SK-N-SH (cell line): ENCODE data around the gene ERCC5. TPM values are rescaled to one million over a fixed set of nuclear protein-coding genes. Genes with fewer than 3 reads are reported as not detected.
A peak's percentile ranks its signal among the peaks of the same experiment; 100 is the strongest.

Experiments used
- CTCF ChIA-PET: fragments of 300-600, 350-600 bp; formaldehyde crosslinking; extraction: SDS; loops from one replicate; lab custom pipeline; 2021; lab: Yijun Ruan, JAX
- POLR2A ChIA-PET: fragments of 350-600 bp; sonication (Branson Sonifier 250); formaldehyde crosslinking; extraction: SDS; loops from one replicate; lab custom pipeline; 2020; ENCODE audit warnings: antibody characterized with exemption, inconsistent platforms; lab: Yijun Ruan, JAX
- DNase-seq: peaks from one replicate; pipeline ENCODE4 v3.0.0; 2012
- H2AFZ ChIP-seq: fragments of 200-600 bp; sonication (generic); 2 replicates; pipeline ENCODE4 v1.8.1; 2016; ENCODE audit warnings: antibody characterized with exemption, mild to moderate bottlenecking, low read depth
- H3F3A ChIP-seq: fragments of 200-600 bp; sonication (generic); replicated peaks from 2 replicates; pipeline ENCODE3; 2016; ENCODE audit warnings: antibody characterized with exemption, mild to moderate bottlenecking; ENCODE audit not compliant: insufficient read depth
- H3K27ac ChIP-seq, 2 experiments: fragments of 200-500 bp in 1 of 2; fragments of 200-600 bp in 1 of 2; sonication (Bioruptor generic) in 1 of 2; sonication (generic), shearing (Covaris generic) in 1 of 2; 2 replicates each; pipeline versions ENCODE4 v1.5.1 to v1.6.1; 2014 to 2016; ENCODE audit warnings: low read depth in 2 of 2, inconsistent platforms in 1 of 2, low read length in 1 of 2, mild to moderate bottlenecking in 1 of 2, mixed read lengths in 1 of 2
- H3K27me3 ChIP-seq: fragments of 200-600 bp; sonication (generic), shearing (Covaris generic); 2 replicates; pipeline ENCODE4 v1.6.1; 2016; ENCODE audit warnings: mixed run types; ENCODE audit not compliant: insufficient read depth
- H3K36me3 ChIP-seq, 2 experiments: fragments of 200-500 bp in 1 of 2; fragments of 200-600 bp in 1 of 2; sonication (Bioruptor generic) in 1 of 2; sonication (generic) in 1 of 2; replicated peaks in 1 of 2; 2 replicates each; pipeline versions ENCODE3 to v1.5.1; 2014 to 2016; ENCODE audit warnings: low read length in 1 of 2, mild to moderate bottlenecking in 1 of 2; ENCODE audit not compliant: insufficient read depth in 2 of 2, control insufficient read depth in 1 of 2
- H3K4me1 ChIP-seq, 2 experiments: fragments of 200-500 bp in 1 of 2; fragments of 200-600 bp in 1 of 2; sonication (Bioruptor generic) in 1 of 2; sonication (generic), shearing (Covaris generic) in 1 of 2; 2 replicates each; pipeline versions ENCODE4 v1.5.1 to v1.6.1; 2014 to 2016; ENCODE audit warnings: low read depth in 1 of 2, low read length in 1 of 2, mixed run types in 1 of 2; ENCODE audit not compliant: insufficient read depth in 2 of 2, control insufficient read depth in 1 of 2
- H3K4me2 ChIP-seq: fragments of 200-600 bp; sonication (generic), shearing (Covaris generic); 2 replicates; pipeline ENCODE4 v1.6.1; 2017; ENCODE audit warnings: mixed run types
- H3K4me3 ChIP-seq, 2 experiments: fragments of 200-500 bp in 1 of 2; fragments of 200-600 bp in 1 of 2; sonication (Bioruptor generic) in 1 of 2; sonication (generic), shearing (Covaris generic) in 1 of 2; 2 replicates each; pipeline versions ENCODE4 v1.5.1 to v1.8.1; 2014 to 2016; ENCODE audit warnings: low read depth in 2 of 2, inconsistent platforms in 1 of 2, low read length in 1 of 2, mild to moderate bottlenecking in 1 of 2, mixed read lengths in 1 of 2, moderate library complexity in 1 of 2
- H3K79me2 ChIP-seq: fragments of 200-600 bp; sonication (generic); 2 replicates; pipeline ENCODE4 v1.8.1; 2017; ENCODE audit warnings: mild to moderate bottlenecking; ENCODE audit not compliant: insufficient read depth
- H3K9ac ChIP-seq: fragments of 200-600 bp; sonication (generic); 2 replicates; pipeline ENCODE4 v1.6.1; 2017; ENCODE audit warnings: mixed run types
- H3K9me2 ChIP-seq: fragments of 200-600 bp; sonication (generic); 2 replicates; pipeline ENCODE4 v1.6.1; 2017; ENCODE audit warnings: mixed run types
- H3K9me3 ChIP-seq: fragments of 200-600 bp; sonication (generic); 2 replicates; pipeline ENCODE4 v1.6.1; 2017; ENCODE audit warnings: mixed run types, mild to moderate bottlenecking, moderate library complexity
- H4K20me1 ChIP-seq: fragments of 200-600 bp; sonication (generic); 2 replicates; pipeline ENCODE4 v1.6.1; 2017; ENCODE audit warnings: mild to moderate bottlenecking, mixed run types; ENCODE audit not compliant: insufficient read depth
- EP300 ChIP-seq, 2 experiments: IDR thresholded peaks; 2 replicates each; pipeline versions ENCODE4 v1.4.0 to v1.6.1; 2012; ENCODE audit warnings: borderline replicate concordance in 1 of 2, low read depth in 1 of 2, low read length in 1 of 2
- EZH2phosphoT487 ChIP-seq: fragments of 200-600 bp; sonication (generic); IDR thresholded peaks from 2 replicates; pipeline ENCODE4 v1.6.1; 2017; ENCODE audit warnings: low read depth, mixed run types, mild to moderate bottlenecking, antibody characterized with exemption, moderate library complexity, borderline replicate concordance
- FOSL2 ChIP-seq: IDR thresholded peaks from 2 replicates; pipeline ENCODE4 v1.4.0; 2012; ENCODE audit warnings: low read depth, mild to moderate bottlenecking, moderate library complexity, borderline replicate concordance
- FOXJ3 ChIP-seq: sonication (generic); formaldehyde crosslinking; IDR thresholded peaks from 2 replicates; pipeline ENCODE4 v1.5.1; 2020; ENCODE audit warnings: mild to moderate bottlenecking, missing genetic modification reagents
- FOXM1 ChIP-seq: IDR thresholded peaks from 2 replicates; pipeline ENCODE4 v1.4.0; 2012; ENCODE audit warnings: low read depth, mild to moderate bottlenecking
- GABPA ChIP-seq: IDR thresholded peaks from 2 replicates; pipeline ENCODE4 v1.4.0; 2012; ENCODE audit warnings: low read depth, mild to moderate bottlenecking
- GATA2 ChIP-seq: sonication (generic); formaldehyde crosslinking; IDR thresholded peaks from 2 replicates; pipeline ENCODE4 v1.5.0; 2020; ENCODE audit warnings: mild to moderate bottlenecking, missing genetic modification reagents
- JUND ChIP-seq: IDR thresholded peaks from 2 replicates; pipeline ENCODE4 v1.4.0; 2012
- MEF2A ChIP-seq: IDR thresholded peaks from 2 replicates; pipeline ENCODE4 v1.4.0; 2012; ENCODE audit warnings: low read depth, borderline replicate concordance
- MXI1 ChIP-seq: IDR thresholded peaks from 2 replicates; pipeline ENCODE4 v1.6.1; 2012; ENCODE audit warnings: mild to moderate bottlenecking, low read depth, low read length, improper control_type of control experiment
- NFIC ChIP-seq: IDR thresholded peaks from 2 replicates; pipeline ENCODE4 v1.4.0; 2012; ENCODE audit warnings: borderline replicate concordance
- NRF1 ChIP-seq: IDR thresholded peaks from 2 replicates; pipeline ENCODE4 v1.6.1; 2012; ENCODE audit warnings: low read depth, mild to moderate bottlenecking, low read length
- POLR2AphosphoS5 ChIP-seq: IDR thresholded peaks from 2 replicates; pipeline ENCODE4 v1.6.1; 2012; ENCODE audit warnings: low read depth, low read length
- RAD21 ChIP-seq: IDR thresholded peaks from 2 replicates; pipeline ENCODE4 v1.6.1; 2012; ENCODE audit warnings: mild to moderate bottlenecking, low read length
- RFX5 ChIP-seq: IDR thresholded peaks from 2 replicates; pipeline ENCODE4 v1.6.1; 2012; ENCODE audit warnings: mild to moderate bottlenecking, improper control_type of control experiment, low read length
- RXRA ChIP-seq: IDR thresholded peaks from 2 replicates; pipeline ENCODE4 v1.4.0; 2012; ENCODE audit warnings: low read depth, mild to moderate bottlenecking, borderline replicate concordance
- SIN3A ChIP-seq: IDR thresholded peaks from 2 replicates; pipeline ENCODE4 v1.6.1; 2012; ENCODE audit warnings: low read depth, mild to moderate bottlenecking, low read length, moderate library complexity, borderline replicate concordance
- SMC3 ChIP-seq: IDR thresholded peaks from 2 replicates; pipeline ENCODE4 v1.6.1; 2012; ENCODE audit warnings: low read depth, low read length, improper control_type of control experiment
- TAF1 ChIP-seq: IDR thresholded peaks from 2 replicates; pipeline ENCODE4 v1.6.1; 2012; ENCODE audit warnings: low read depth, mild to moderate bottlenecking, low read length, moderate library complexity, borderline replicate concordance
- TCF12 ChIP-seq: IDR thresholded peaks from 2 replicates; pipeline ENCODE4 v1.4.0; 2012
- TEAD4 ChIP-seq: IDR thresholded peaks from 2 replicates; pipeline ENCODE4 v1.4.0; 2012; ENCODE audit warnings: mild to moderate bottlenecking, borderline replicate concordance; ENCODE audit not compliant: insufficient read depth
- WGBS: methylation state at CpG from one replicate; pipeline ENCODE4 v1.1.6; 2017; ENCODE audit warnings: low lambda C conversion rate; 5-methylcytosine and 5-hydroxymethylcytosine counted together
- polyA plus RNA-seq, 3 experiments: library from polyadenylated mRNA; depleted of rRNA; stranded (reverse); fragments of >200 nt; gene quantifications; 2 replicates each; pipeline ENCODE4 v1.2.3, GENCODE V29; 2012
- TF ChIP-seq, protein P1 (sequence below): fragments of 200-600 bp; sonication (generic); IDR thresholded peaks from 2 replicates; pipeline ENCODE4 v1.6.1; 2017; ENCODE audit warnings: antibody characterized with exemption, mild to moderate bottlenecking, moderate library complexity
- TF ChIP-seq, protein P2 (sequence below): fragments of 150-350 bp; IDR thresholded peaks from 2 replicates; pipeline ENCODE4 v1.6.1; 2016; ENCODE audit warnings: mild to moderate bottlenecking, low read depth, low read length
- TF ChIP-seq, protein P3 (sequence below): IDR thresholded peaks from 2 replicates; pipeline ENCODE4; 2012
- TF ChIP-seq, protein P4 (sequence below): IDR thresholded peaks from 2 replicates; pipeline ENCODE4 v1.4.0; 2012; ENCODE audit warnings: low read depth, borderline replicate concordance
- TF ChIP-seq, protein P5 (sequence below): fragments of 150-350 bp; IDR thresholded peaks from 2 replicates; pipeline ENCODE4 v1.6.1; 2017; ENCODE audit warnings: antibody characterized with exemption, low read length, low read depth, borderline replicate concordance

ERCC5 gene
- polyA plus RNA-seq, 1 of the 3 experiments (the other 2 are of a cell fraction), result 14.1 TPM

DNA sequence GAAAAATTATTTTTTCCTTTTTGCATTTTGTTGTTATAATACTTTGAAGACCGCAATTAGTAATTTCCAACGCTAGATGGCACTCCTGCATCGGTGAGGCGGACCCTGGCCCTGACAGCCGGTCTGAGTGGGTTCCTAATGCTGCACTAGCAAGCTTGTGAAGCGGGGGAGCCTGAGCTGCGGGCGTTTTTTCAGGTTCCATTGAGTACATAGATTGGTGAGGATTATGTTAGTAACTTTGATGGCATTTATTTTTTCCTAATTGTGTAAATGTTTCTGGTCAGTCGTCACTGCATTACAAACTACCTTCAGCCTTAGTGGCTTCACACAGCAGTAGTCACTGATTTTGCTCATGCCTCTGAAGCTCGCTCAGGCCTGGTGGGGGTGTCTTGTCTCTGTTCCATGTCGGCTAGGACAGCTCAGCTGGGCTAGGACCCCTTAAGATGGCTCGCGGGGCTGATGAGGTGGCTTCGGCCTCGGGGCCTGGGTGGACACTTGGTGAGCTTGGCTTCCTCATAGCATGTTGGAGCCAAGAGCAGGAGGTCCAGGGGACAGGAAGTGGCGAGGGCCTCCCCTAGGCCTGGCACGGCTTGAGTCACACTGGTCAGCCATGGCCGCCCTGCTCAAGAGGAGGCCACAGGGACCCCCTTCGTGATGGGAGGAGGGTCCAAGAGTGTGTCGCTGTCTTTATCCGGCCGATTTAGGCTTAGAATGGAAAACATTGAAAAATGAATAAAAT lies 25.0 kb downstream of the ERCC5 start:
- no peaks in the 10 kb centered on the region for H3F3A ChIP-seq
- H3K79me2 ChIP-seq, result peaks cover 3% of the 10 kb centered on the region; the same call in 1 of the 2 replicates
- no peak overlapping the region for H3K27ac ChIP-seq
- DNase-seq, result peak; percentile 79
- no peaks in the 10 kb centered on the region for H3K9me3 ChIP-seq
- H3K9ac ChIP-seq, result no peak overlapping the region
- no peak overlapping the region; a peak in 1 of 4 replicates for H3K4me3 ChIP-seq
- TF ChIP-seq, protein P1, sequence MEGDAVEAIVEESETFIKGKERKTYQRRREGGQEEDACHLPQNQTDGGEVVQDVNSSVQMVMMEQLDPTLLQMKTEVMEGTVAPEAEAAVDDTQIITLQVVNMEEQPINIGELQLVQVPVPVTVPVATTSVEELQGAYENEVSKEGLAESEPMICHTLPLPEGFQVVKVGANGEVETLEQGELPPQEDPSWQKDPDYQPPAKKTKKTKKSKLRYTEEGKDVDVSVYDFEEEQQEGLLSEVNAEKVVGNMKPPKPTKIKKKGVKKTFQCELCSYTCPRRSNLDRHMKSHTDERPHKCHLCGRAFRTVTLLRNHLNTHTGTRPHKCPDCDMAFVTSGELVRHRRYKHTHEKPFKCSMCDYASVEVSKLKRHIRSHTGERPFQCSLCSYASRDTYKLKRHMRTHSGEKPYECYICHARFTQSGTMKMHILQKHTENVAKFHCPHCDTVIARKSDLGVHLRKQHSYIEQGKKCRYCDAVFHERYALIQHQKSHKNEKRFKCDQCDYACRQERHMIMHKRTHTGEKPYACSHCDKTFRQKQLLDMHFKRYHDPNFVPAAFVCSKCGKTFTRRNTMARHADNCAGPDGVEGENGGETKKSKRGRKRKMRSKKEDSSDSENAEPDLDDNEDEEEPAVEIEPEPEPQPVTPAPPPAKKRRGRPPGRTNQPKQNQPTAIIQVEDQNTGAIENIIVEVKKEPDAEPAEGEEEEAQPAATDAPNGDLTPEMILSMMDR, result peak; percentile 90
- no peak for TF ChIP-seq MEF2A
- TF ChIP-seq JUND, result no peak
- TF ChIP-seq TEAD4, result no peak
- no peak for TF ChIP-seq TAF1
- TF ChIP-seq, protein P2, sequence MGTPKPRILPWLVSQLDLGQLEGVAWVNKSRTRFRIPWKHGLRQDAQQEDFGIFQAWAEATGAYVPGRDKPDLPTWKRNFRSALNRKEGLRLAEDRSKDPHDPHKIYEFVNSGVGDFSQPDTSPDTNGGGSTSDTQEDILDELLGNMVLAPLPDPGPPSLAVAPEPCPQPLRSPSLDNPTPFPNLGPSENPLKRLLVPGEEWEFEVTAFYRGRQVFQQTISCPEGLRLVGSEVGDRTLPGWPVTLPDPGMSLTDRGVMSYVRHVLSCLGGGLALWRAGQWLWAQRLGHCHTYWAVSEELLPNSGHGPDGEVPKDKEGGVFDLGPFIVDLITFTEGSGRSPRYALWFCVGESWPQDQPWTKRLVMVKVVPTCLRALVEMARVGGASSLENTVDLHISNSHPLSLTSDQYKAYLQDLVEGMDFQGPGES, result no peak
- TF ChIP-seq EP300 (IDR thresholded peaks at IDR 0.05; ENCODE audit: borderline replicate concordance in 1 of 2, low read depth in 1 of 2, low read length in 1 of 2), result no peak
- peak; percentile 62 for TF ChIP-seq SMC3
- TF ChIP-seq EZH2phosphoT487, result no peak
- no peak for TF ChIP-seq RFX5
- peak; percentile 90 for TF ChIP-seq RAD21
- TF ChIP-seq POLR2AphosphoS5, result no peak
- 0 out of 2 replicates have a peak, but pooled peaks have one; percentile 37 for TF ChIP-seq MXI1
- TF ChIP-seq SIN3A, result no peak
- TF ChIP-seq GABPA, result no peak
- TF ChIP-seq, protein P3, sequence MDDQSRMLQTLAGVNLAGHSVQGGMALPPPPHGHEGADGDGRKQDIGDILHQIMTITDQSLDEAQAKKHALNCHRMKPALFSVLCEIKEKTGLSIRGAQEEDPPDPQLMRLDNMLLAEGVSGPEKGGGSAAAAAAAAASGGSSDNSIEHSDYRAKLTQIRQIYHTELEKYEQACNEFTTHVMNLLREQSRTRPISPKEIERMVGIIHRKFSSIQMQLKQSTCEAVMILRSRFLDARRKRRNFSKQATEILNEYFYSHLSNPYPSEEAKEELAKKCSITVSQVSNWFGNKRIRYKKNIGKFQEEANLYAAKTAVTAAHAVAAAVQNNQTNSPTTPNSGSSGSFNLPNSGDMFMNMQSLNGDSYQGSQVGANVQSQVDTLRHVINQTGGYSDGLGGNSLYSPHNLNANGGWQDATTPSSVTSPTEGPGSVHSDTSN, result no peak
- no peak for TF ChIP-seq FOXJ3 (CRISPR knock-in tag)
- TF ChIP-seq TCF12, result no peak
- TF ChIP-seq NFIC, result no peak
- TF ChIP-seq, protein P4, sequence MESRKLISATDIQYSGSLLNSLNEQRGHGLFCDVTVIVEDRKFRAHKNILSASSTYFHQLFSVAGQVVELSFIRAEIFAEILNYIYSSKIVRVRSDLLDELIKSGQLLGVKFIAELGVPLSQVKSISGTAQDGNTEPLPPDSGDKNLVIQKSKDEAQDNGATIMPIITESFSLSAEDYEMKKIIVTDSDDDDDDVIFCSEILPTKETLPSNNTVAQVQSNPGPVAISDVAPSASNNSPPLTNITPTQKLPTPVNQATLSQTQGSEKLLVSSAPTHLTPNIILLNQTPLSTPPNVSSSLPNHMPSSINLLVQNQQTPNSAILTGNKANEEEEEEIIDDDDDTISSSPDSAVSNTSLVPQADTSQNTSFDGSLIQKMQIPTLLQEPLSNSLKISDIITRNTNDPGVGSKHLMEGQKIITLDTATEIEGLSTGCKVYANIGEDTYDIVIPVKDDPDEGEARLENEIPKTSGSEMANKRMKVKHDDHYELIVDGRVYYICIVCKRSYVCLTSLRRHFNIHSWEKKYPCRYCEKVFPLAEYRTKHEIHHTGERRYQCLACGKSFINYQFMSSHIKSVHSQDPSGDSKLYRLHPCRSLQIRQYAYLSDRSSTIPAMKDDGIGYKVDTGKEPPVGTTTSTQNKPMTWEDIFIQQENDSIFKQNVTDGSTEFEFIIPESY, result no peak
- TF ChIP-seq FOSL2, result no peak
- no peak for TF ChIP-seq GATA2 (CRISPR knock-in tag)
- no peak for TF ChIP-seq RXRA
- TF ChIP-seq FOXM1, result no peak
- no peak for TF ChIP-seq NRF1
- TF ChIP-seq, protein P5, sequence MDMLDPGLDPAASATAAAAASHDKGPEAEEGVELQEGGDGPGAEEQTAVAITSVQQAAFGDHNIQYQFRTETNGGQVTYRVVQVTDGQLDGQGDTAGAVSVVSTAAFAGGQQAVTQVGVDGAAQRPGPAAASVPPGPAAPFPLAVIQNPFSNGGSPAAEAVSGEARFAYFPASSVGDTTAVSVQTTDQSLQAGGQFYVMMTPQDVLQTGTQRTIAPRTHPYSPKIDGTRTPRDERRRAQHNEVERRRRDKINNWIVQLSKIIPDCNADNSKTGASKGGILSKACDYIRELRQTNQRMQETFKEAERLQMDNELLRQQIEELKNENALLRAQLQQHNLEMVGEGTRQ, result no peak
- H3K36me3 ChIP-seq, result peaks cover 46 to 81% of the 10 kb centered on the region in 2 experiments
- peaks cover 0 to 5% of the 10 kb centered on the region in 2 experiments; a peak in 1 of 4 replicates for H3K4me1 ChIP-seq
- WGBS, result 52% methylated on average over 20 of the region's 22 CpGs
- peaks cover 5% of the 10 kb centered on the region; the same call in 1 of the 2 replicates for H4K20me1 ChIP-seq
- ChIA-PET CTCF (interaction anchor here (0.5 to 3.0 kb wide), 53 partner anchors 8 to 1760 kb away, joined by 3 to 32 read pairs (median 4); partner anchors contain the start of gene ERCC5), POLR2A (no interaction called here)
- H3K4me2 ChIP-seq, result no peak overlapping the region
- H2AFZ ChIP-seq, result no peak overlapping the region
- no peaks in the 10 kb centered on the region; the same call in 1 of the 2 replicates for H3K9me2 ChIP-seq
- H3K27me3 ChIP-seq, result no peaks in the 10 kb centered on the region
